Ectodermal cell (in vitro differentiated cells): ENCODE results near the gene SDHC. TPM values are rescaled to one million over a fixed set of nuclear protein-coding genes. Genes with fewer than 3 reads are reported as not detected.

Experiments
- H3K27ac ChIP-seq: 2 replicates; pipeline ENCODE4 v1.7.0; 2013; ENCODE audit warnings: mild to moderate bottlenecking, low read depth, low read length; ENCODE audit not compliant: insufficient read depth, poor library complexity, severe bottlenecking
- H3K27me3 ChIP-seq: 2 replicates; pipeline ENCODE4 v1.7.0; 2013; ENCODE audit warnings: mild to moderate bottlenecking, low read length; ENCODE audit not compliant: insufficient read depth, control insufficient read depth, poor library complexity, severe bottlenecking
- H3K36me3 ChIP-seq: one replicate; pipeline ENCODE4 v1.7.0; 2013; ENCODE audit warnings: low read length; ENCODE audit not compliant: control insufficient read depth, insufficient read depth
- H3K4me1 ChIP-seq: one replicate; pipeline ENCODE4 v1.7.0; 2013; ENCODE audit warnings: low read length; ENCODE audit not compliant: control insufficient read depth, insufficient read depth
- H3K4me3 ChIP-seq: 2 replicates; pipeline ENCODE4 v1.7.0; 2013; ENCODE audit warnings: low read depth, low read length, control low read depth; ENCODE audit not compliant: insufficient read depth
- H3K9me3 ChIP-seq: 2 replicates; pipeline ENCODE4 v1.7.0; 2013; ENCODE audit warnings: mild to moderate bottlenecking, low read length, moderate library complexity; ENCODE audit not compliant: control insufficient read depth
- WGBS, 2 experiments: methylation state at CpG; one replicate each; pipeline ENCODE4 v1.1.7; 2013; ENCODE audit warnings: missing lambda C conversion rate in 2 of 2; 5-methylcytosine and 5-hydroxymethylcytosine counted together
- polyA plus RNA-seq, 4 experiments: library from polyadenylated mRNA; stranded (reverse); fragments of 50-300 nt; gene quantifications; one replicate each; pipeline ENCODE4 v1.2.3, GENCODE V29; 2013

The SDHC gene, protein sequence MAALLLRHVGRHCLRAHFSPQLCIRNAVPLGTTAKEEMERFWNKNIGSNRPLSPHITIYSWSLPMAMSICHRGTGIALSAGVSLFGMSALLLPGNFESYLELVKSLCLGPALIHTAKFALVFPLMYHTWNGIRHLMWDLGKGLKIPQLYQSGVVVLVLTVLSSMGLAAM
- polyA plus RNA-seq (2013, experiment 1 of 4): 222 TPM
- 229 TPM for polyA plus RNA-seq (2013, experiment 2 of 4)
- polyA plus RNA-seq (2013, experiment 3 of 4): 147 TPM
- 174 TPM for polyA plus RNA-seq (2013, experiment 4 of 4)

DNA sequence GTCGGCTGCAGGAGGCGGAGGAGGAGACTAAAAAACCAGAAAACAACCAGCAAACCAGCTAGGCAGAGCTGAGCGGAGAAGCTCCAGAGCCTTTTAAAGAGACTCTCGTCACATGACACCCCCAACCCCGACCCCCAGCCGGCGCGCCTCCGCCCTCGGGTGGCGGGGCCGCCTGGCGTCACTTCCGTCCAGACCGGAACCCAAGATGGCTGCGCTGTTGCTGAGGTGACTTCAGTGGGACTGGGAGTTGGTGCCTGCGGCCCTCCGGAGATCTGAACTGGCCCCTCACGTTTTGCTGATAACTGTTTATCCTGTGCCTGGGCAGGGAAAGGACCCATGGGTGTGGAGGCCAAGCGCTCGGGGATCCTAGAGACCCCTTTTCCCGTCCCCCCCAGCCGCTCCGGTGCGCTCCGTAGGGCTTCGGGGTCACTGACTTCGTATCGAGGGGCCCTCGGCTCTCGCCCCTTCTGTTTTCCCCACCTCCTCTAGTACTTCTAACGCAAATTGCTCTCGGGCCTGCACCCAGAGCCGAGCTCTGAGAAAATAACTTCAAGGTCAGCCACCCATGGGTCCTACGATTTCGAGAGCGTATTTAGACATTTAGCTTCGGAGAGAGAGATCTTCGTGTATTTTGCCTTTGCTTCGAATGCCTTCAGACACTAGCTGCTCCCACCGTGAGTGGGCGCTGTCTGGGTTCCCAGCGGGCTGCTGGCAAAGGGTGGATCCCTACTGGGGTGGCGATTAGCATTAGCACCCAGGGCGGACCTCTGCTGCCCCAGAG is at the start of gene SDHC:
SDHC (plus strand) TSS at position 181 of the 781 bp plus-strand sequence; CDS start at position 206, 25 bp downstream.
- Histone ChIP-seq H3K4me3 (peak within 1 kb of the TSS; percentile 95), H3K9me3 (no peaks in the 10 kb centered on the region), H3K27me3 (no peaks in the 10 kb centered on the region), H3K27ac (peak within 1 kb of the TSS; percentile 83), H3K36me3 (no peaks in the 10 kb centered on the region), H3K4me1 (peaks cover 14% of the 10 kb centered on the region)
- WGBS, 2 experiments: 1% methylated on average over 45 of the region's 45 CpGs

DNA sequence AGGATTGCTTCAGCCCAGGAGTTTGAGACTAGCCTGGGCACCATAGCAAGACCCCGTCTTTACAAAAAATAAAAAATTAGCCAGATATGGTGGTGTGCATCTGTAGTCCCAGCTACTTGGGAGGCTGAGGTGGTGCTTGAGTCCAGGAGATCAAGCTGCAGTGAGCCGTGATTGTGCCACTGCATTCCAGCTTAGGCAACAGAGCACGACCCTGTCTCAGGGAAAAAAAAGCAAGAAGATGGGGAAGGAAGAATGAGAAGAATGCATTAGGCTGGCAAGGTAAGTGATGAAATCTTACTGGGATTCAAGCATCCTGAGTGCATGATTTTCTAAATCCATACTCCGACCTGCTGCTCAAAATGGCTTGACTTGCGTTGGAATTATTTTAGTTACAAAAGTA is 48.9 kb upstream of the SDHC start:
- peaks cover 12% of the 10 kb centered on the region for H3K27me3 ChIP-seq
- H3K36me3 ChIP-seq: no peaks in the 10 kb centered on the region
- H3K27ac ChIP-seq: no peak overlapping the region
- 85 to 88% methylated on average over 5 of the region's 5 CpGs for WGBS, 2 experiments
- H3K4me1 ChIP-seq: peaks cover 4% of the 10 kb centered on the region
- no peaks in the 10 kb centered on the region for H3K9me3 ChIP-seq
- H3K4me3 ChIP-seq: no peak overlapping the region

DNA sequence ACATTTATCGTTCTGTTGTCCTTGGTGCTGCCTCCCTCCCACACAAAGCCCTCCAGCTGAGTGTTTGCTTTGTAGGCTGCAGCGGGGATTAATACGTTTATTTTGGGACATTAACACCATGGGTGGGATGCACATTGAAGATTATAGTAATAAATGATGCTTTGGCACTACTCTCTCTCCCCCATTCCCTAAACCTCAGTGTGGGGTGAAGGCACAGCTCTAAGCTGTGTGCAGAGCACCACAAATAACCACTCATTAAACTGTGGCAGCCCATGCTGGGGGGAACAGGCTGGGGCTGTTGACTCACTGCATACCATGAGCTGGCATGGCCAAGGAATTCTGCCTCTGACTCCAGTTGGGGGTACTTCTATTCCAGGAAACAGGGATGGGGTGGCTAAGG is 48.0 kb upstream of the SDHC start:
- Histone ChIP-seq H3K4me1 (peaks cover 4% of the 10 kb centered on the region), H3K27me3 (peaks cover 3% of the 10 kb centered on the region), H3K9me3 (no peaks in the 10 kb centered on the region), H3K27ac (no peak overlapping the region), H3K36me3 (no peaks in the 10 kb centered on the region), H3K4me3 (no peak overlapping the region)
- 40 to 56% methylated on average over 1 to 3 of the region's 3 CpGs for WGBS, 2 experiments

DNA sequence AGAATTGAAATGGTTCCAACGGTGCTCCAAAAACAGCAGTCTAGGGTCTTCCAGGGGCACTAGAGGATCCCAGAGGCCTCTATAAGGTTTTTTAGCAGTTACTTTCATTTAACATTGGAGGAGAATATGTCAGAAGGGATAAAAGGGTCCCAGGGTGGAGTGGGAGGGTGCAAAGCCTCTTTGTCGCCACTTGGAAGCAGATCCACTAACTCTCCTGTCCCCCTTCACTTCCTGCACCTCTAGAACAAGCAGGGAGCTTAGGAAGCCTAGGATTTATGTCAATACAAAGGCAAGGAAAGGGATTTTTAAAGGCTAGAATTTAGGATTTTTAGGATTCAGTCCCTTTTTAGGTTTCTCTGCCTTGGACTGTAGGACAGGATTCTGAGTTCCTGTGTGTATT is 47.3 kb upstream of the SDHC start:
- Histone ChIP-seq H3K27ac (no peak overlapping the region), H3K9me3 (no peaks in the 10 kb centered on the region), H3K4me3 (no peak overlapping the region), H3K4me1 (peaks cover 4% of the 10 kb centered on the region), H3K36me3 (no peaks in the 10 kb centered on the region), H3K27me3 (no peaks in the 10 kb centered on the region)
- WGBS, 2 experiments: 80 to 93% methylated on average over 2 of the region's 2 CpGs

DNA sequence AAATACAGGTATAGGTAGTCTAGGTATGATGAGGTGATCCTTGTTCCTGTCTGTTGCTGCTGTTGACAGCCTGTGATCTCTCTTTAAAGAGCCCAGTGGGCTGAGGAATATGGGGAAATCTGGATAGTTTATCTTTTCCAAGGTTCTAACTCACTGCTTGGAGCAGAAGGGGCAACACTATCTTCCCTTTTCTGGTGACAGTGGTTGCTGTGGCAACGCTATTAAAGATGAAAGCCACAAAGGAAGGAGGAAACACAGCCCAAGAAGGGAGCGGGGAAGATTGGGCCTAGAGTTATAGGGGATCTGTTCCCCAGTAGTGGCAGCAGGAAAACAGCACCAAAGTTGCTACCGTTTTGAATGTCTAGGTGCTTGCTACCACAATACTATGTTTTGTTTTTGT is 46.9 kb upstream of the SDHC start:
- H3K4me3 ChIP-seq: no peak overlapping the region
- H3K9me3 ChIP-seq: no peaks in the 10 kb centered on the region
- no peaks in the 10 kb centered on the region for H3K27me3 ChIP-seq
- peaks cover 4% of the 10 kb centered on the region for H3K4me1 ChIP-seq
- 75 to 90% methylated on average over 3 of the region's 3 CpGs for WGBS, 2 experiments
- no peak overlapping the region for H3K27ac ChIP-seq
- H3K36me3 ChIP-seq: no peaks in the 10 kb centered on the region

DNA sequence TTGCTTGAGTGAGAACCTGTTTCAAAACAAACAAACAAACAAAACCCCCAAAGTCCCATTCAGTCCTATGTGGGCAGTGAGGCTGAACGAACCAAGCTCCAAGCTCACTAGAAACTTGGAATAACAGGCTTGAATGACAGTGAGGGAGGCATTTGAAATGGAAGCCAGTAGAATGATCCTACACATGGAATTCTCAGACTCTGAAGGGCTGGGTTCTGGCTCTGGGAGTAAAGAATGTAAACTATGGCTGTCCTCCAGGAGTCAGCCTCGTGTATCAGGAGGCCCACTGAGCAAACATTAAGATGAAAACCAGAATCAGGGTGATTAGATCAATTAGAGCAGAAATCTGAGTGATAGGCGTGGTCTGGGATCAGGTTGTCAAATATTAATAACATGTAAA is 40.8 kb upstream of the SDHC start:
- 78 to 80% methylated on average over 2 to 3 of the region's 3 CpGs for WGBS, 2 experiments
- H3K9me3 ChIP-seq: no peaks in the 10 kb centered on the region
- H3K4me1 ChIP-seq: no peaks in the 10 kb centered on the region
- H3K36me3 ChIP-seq: no peaks in the 10 kb centered on the region
- no peak overlapping the region for H3K4me3 ChIP-seq
- peaks cover 3% of the 10 kb centered on the region for H3K27me3 ChIP-seq
- H3K27ac ChIP-seq: no peak overlapping the region

DNA sequence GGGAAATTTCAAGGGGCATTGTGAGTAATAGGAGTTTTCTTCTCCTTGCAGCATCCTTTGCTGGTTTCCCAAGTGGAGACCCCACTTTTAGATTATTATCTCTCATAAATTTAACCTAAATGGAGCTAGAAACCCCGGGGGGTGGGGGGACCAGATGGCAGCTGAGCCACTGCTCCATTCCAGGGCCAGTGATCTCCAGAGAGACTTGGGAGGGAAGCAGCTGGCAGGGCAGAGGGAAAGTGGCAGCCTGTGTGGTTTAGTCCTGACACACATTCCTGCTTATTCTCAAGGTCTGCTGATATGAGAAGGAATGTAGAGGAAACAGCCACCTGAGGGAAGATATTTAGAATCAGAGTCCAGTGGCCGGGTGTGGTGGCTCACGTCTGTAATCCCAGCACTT is 39.3 kb upstream of the SDHC start:
- Histone ChIP-seq H3K27ac (no peak overlapping the region), H3K4me1 (no peaks in the 10 kb centered on the region), H3K4me3 (no peak overlapping the region), H3K36me3 (no peaks in the 10 kb centered on the region), H3K27me3 (peaks cover 3% of the 10 kb centered on the region), H3K9me3 (no peaks in the 10 kb centered on the region)
- WGBS, 2 experiments: 86 to 89% methylated on average over 3 of the region's 3 CpGs

DNA sequence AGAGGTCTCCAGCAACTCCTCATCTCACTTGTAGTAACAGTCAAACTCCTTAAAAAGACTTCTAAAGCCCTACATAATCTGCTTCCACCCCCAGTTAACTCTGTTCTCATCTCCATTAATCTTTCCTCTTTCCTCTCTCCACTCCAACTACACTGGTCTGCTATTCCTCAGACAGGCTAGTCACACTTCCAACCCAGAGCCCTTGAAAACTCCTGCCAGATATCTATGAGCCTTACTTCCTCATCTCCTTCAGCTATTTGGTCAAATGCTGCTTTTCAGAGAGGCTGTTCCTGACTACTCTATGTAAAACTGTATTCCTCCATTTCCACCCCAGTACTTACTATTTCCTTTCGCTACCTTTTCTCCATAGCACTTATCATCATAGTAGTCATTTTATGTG is 31.2 kb upstream of the SDHC start:
- Histone ChIP-seq H3K4me3 (no peak overlapping the region), H3K27me3 (no peaks in the 10 kb centered on the region), H3K36me3 (no peaks in the 10 kb centered on the region), H3K9me3 (no peaks in the 10 kb centered on the region), H3K27ac (no peak overlapping the region), H3K4me1 (peaks cover 8% of the 10 kb centered on the region)
- WGBS, 2 experiments: 70% methylated on average over 1 of the region's 1 CpG; no CpG with 5 or more reads in 1 of the 2 experiments

DNA sequence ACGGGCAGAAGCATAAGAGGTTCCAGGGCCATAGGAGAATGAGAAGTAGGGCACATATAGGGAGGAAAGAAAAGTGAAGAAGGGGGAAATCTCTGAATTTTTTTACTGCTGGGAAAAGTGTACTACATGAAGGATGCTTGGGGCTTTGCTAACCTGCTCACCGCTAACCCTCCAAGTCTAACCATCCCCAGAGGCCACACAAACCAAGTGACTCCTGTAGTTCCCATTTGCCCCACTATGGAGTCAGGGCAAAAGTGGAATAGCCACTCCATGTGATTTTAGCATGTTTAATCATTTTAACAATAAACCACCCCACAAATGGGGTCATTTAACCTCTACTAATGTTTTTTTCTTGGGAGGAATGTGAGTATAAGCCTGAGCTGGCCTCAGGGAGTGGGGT is 29.1 kb upstream of the SDHC start:
- 80 to 87% methylated on average over 2 of the region's 2 CpGs for WGBS, 2 experiments

DNA sequence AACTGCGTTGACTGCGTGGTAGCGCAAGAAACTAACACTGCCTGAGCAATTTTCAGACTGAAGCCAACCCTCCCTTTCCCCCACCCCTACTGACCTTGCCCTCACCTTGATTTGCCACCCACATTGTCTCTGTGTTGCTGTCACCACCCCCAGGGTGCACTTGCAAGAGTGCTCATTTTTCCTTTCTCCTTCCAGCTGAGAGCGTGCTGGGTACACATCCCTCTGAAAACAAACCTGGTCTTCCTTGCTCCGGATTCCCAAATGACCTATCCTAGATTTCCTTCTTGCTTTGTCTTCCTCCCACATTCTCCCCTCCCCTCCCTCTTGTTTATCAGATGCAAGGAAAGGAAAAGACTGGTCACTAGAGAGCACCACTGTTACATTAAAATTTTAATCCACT is 28.7 kb upstream of the SDHC start:
- Histone ChIP-seq H3K4me1 (peaks cover 8% of the 10 kb centered on the region), H3K27ac (no peak overlapping the region), H3K27me3 (no peaks in the 10 kb centered on the region), H3K9me3 (no peaks in the 10 kb centered on the region), H3K36me3 (no peaks in the 10 kb centered on the region), H3K4me3 (no peak overlapping the region)
- WGBS, 2 experiments: 57 to 62% methylated on average over 5 of the region's 5 CpGs

More for the DNA sequence above, 29.1 kb upstream of the SDHC start:
- H3K27ac ChIP-seq: no peak overlapping the region
- H3K4me3 ChIP-seq: no peak overlapping the region
- H3K27me3 ChIP-seq: no peaks in the 10 kb centered on the region
- H3K9me3 ChIP-seq: no peaks in the 10 kb centered on the region
- peaks cover 8% of the 10 kb centered on the region for H3K4me1 ChIP-seq
- no peaks in the 10 kb centered on the region for H3K36me3 ChIP-seq
